Measurements from ENCODE around the gene GPC6.

DNA sequence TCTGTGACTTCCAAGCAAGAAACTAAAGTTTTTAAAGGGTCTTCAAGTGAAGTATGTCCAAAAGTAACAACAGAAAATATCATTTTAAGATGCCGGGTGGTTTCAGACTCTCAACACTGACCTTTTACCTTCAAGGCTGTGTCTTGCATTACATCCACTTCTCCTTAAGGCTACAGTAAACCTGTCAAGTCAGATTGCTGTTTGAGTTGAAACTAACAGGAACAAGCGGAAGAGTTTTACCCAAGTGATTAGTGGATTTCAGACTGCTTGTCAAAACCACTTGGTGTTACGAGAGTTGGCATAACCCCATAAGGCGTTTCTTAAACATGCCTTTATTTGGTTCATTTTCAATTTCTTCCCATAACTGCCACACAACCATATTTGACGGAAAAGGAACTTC, 969.8 kb downstream of the GPC6 start:
- TF ChIP-seq GATA2 (IDR thresholded peaks at IDR 0.05; ENCODE audit: low read depth, low read length), result no peak
- no peak for TF ChIP-seq GATA3 (IDR thresholded peaks at IDR 0.05; ENCODE audit: low read depth, low read length)

All from SH-SY5Y (cell line).